ELR (cell line): ENCODE measurements around the gene TKTL1.
A peak's percentile ranks its signal among the peaks of the same experiment; 100 is the strongest.

Experiments
- DNase-seq: peaks from one replicate; pipeline ENCODE4 v3.0.0-alpha.2; 2015; ENCODE audit warnings: low read depth

The TKTL1 gene

DNA sequence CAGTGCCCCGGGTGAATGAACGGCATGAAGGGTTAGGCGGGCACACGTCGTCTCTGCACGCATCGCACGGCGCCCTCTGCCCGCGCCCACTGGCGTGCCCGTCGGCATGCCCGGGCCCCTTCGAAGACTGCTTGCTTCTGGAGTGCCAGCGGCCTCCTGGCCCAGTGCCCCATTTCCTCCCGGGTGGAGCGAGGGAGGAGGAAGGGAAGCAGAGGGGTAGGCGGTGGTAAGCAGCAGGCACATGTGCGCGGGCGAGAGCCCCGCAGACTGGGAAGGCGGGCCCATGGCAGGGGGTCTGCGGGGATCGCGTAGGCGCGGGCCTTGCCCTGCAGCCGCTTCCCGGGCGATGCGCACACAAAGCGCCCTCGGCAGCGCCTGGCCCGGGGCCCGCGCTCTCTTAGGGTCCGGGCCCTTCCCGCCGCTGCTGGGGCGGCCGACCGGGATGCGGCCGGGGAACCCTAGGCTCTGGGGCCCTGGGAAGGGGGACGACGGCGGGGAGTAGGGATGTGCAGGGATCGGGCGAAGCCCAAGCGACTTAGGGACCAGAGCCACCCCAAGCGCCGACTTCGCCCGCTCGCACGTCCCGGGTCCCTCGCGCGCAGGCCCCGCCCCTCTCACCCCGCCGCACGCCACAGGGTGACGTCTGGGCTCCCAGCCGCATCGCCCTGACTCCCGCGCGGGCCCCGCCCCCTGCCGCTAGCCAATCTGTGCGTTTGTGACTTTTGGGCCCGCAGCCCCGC is 82.6 kb downstream of the TKTL1 start:
- peak; percentile 52 for DNase-seq

GRCh38 chrX:154378799-154379568 is 83.4 kb downstream of the TKTL1 start, which contains the start of gene EMD:
EMD (plus strand) TSS chrX:154379295; CDS start chrX:154379485, 190 bp downstream.
- peak; percentile 96 for DNase-seq

GRCh38 chrX:154379569-154379951 is 84.0 kb downstream of the TKTL1 start:
- DNase-seq: peak; percentile 21
